Common myeloid progenitor, CD34-positive (primary cell): ENCODE measurements around the gene PRCC.
"Not testable (repeated sequence)": the region's sequence is repeated elsewhere in the genome, so short reads cannot be mapped to it uniquely, and the experiment has no call there.

ENCODE experiments used
- CTCF ChIA-PET: fragments of 350-600 bp; sonication (Branson Sonifier 250); formaldehyde crosslinking; loops from one replicate; lab custom pipeline; 2021; ENCODE audit warnings: antibody characterized with exemption; lab: Charles Lee
- POLR2A ChIA-PET: fragments of 350-600 bp; sonication (Branson Sonifier 250); formaldehyde crosslinking; loops from one replicate; lab custom pipeline; 2021; ENCODE audit warnings: antibody characterized with exemption; lab: Charles Lee
- DNase-seq, 3 donors: peaks; one replicate each; pipeline versions ENCODE4 v3.0.0 to v3.0.0-alpha.2; 2013
- H3K27ac ChIP-seq, 2 experiments: 1 replicate in 1 of 2; 2 replicates in 1 of 2; pipeline ENCODE4 v1.7.0; 2013; ENCODE audit warnings: inconsistent platforms in 2 of 2, low read length in 2 of 2, mild to moderate bottlenecking in 2 of 2, low read depth in 1 of 2, moderate library complexity in 1 of 2; ENCODE audit not compliant: severe bottlenecking in 2 of 2, insufficient read depth in 1 of 2, poor library complexity in 1 of 2
- H3K27me3 ChIP-seq, 5 experiments: replicated peaks in 2 of 5; 1 replicate in 3 of 5; 2 replicates in 2 of 5; pipeline versions ENCODE4 v1.6.1 to v1.7.0; 2013; ENCODE audit warnings: low read length in 4 of 5, mild to moderate bottlenecking in 2 of 5, moderate library complexity in 2 of 5, inconsistent platforms in 1 of 5; ENCODE audit not compliant: insufficient read depth in 5 of 5, control insufficient read depth in 4 of 5
- H3K36me3 ChIP-seq, 4 experiments: 1 replicate in 2 of 4; 2 replicates in 2 of 4; pipeline versions ENCODE4 v1.6.1 to v1.7.0; 2013; ENCODE audit warnings: low read length in 3 of 4, control low read depth in 1 of 4, mild to moderate bottlenecking in 1 of 4; ENCODE audit not compliant: control insufficient read depth in 4 of 4, insufficient read depth in 4 of 4
- H3K4me1 ChIP-seq, 4 experiments: 1 replicate in 3 of 4; 2 replicates in 1 of 4; pipeline versions ENCODE4 v1.6.1 to v1.7.1; 2013; ENCODE audit warnings: low read length in 3 of 4, mild to moderate bottlenecking in 3 of 4, control low read depth in 1 of 4, inconsistent platforms in 1 of 4, moderate library complexity in 1 of 4; ENCODE audit not compliant: control insufficient read depth in 4 of 4, insufficient read depth in 4 of 4; ENCODE audit errors: control extremely low read depth in 1 of 4
- H3K4me3 ChIP-seq, 7 experiments: 1 replicate in 4 of 7; 2 replicates in 3 of 7; pipeline versions ENCODE4 v1.5.1 to v1.7.0; 2013; ENCODE audit warnings: mild to moderate bottlenecking in 7 of 7, low read length in 6 of 7, moderate library complexity in 6 of 7, inconsistent platforms in 2 of 7, low read depth in 2 of 7, control low read depth in 1 of 7; ENCODE audit not compliant: insufficient read depth in 4 of 7, control insufficient read depth in 1 of 7; ENCODE audit errors: extremely low read depth in 1 of 7
- H3K9me3 ChIP-seq, 5 experiments: 1 replicate in 4 of 5; 2 replicates in 1 of 5; pipeline versions ENCODE4 v1.6.1 to v1.7.1; 2013; ENCODE audit warnings: low read length in 4 of 5, mild to moderate bottlenecking in 2 of 5, inconsistent platforms in 1 of 5, low read depth in 1 of 5, moderate library complexity in 1 of 5; ENCODE audit not compliant: control insufficient read depth in 4 of 5, insufficient read depth in 2 of 5; ENCODE audit errors: control extremely low read depth in 1 of 5
- WGBS: methylation state at CpG from one replicate; pipeline ENCODE4 v1.1.5; 2013; ENCODE audit not compliant: insufficient coverage; 5-methylcytosine and 5-hydroxymethylcytosine counted together

The PRCC gene

DNA sequence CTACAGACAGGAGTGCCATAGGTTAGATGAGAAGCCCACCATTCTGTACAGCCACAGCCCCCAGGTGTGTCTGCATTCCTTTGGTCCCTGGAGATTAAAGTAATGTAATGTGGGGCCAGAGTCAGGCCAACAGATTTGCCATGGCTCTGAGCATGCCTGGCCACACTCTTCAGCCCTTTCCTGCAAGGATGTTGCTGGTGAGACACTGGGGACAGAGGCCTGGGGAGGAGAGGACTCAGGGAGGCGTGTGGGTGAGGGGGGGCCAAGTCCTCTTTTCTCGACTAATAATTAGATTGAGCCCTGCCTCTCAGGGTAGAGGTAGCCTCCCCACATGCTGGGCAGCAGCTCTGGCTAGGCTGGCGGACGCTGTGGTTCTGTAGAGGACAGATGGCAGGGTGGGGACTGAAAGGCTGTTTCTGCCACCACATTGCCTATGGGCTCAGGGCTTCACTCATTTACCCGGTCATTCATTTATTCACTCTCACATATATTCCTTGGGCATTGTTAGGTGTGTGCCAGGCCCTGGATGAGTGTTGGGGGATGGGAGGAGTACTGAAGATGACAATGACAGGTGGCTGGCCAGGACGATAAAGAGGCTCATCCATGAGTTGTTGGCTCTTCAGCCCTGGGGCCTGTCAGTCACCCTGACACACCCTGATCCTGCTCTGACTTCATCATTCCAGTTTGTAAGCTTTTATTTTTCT is 7.1 kb upstream of the PRCC start:
- CTCF ChIA-PET = interaction anchor here (1.5 to 2.0 kb wide), 2 partner anchors 10 to 34 kb away, joined by 3 to 8 read pairs; no protein-coding TSS in a partner anchor
- POLR2A ChIA-PET = no interaction called here
- no peaks in the 10 kb centered on the region for H3K9me3 ChIP-seq
- WGBS = 81% methylated on average over 4 of the region's 6 CpGs
- no peak overlapping the region for H3K27ac ChIP-seq
- H3K36me3 ChIP-seq = no peaks in the 10 kb centered on the region
- H3K4me1 ChIP-seq = peaks cover 0 to 6% (median 3%) of the 10 kb centered on the region in 4 experiments
- H3K4me3 ChIP-seq = no peak overlapping the region
- no peaks in the 10 kb centered on the region for H3K27me3 ChIP-seq
- no peak for DNase-seq

DNA sequence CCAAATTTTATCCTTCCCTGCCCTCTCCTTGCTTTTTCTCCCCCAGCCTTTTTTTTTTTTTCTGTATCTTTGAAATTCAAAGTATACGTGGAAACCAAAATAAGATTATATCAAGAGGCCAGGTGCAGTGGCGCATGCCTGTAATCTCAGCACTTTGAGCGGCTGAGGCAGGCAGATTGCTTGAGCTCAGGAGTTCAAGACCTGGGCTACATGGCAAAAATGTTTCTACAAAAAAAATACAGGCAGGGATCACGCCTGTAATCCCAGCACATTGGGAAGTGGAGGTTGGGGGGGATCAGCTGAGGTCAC is 6.6 kb upstream of the PRCC start:
- Histone ChIP-seq H3K27ac (no peak overlapping the region), H3K4me3 (no peak overlapping the region), H3K9me3 (no peaks in the 10 kb centered on the region), H3K4me1 (peaks cover 0 to 3% (median under 1%) of the 10 kb centered on the region in 4 experiments), H3K36me3 (no peaks in the 10 kb centered on the region), H3K27me3 (no peaks in the 10 kb centered on the region)
- WGBS = 100% methylated on average over 2 of the region's 4 CpGs
- ChIA-PET CTCF (interaction anchor here (1.5 to 2.0 kb wide), 2 partner anchors 10 to 35 kb away, joined by 3 to 8 read pairs; no protein-coding TSS in a partner anchor), POLR2A (no interaction called here)
- no peak for DNase-seq

DNA sequence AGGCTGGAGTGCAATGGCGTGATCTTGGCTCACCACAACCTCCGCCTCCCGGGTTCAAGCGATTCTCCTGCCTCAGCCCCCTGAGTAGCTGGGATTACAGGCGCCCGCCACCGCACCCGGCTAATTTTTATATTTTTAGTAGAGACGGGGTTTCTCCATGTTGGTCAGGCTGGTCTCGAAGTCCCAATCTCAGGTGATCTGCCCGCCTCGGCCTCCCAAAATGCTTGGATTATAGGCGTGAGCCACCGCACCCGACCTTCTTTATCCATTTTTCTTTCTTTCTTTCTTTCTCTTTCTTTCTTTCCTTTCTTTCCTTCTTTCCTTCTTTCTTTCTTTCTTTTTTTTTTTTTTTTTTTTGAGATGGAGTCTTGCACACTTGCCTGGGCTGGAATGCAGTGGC is 2.2 kb upstream of the PRCC start:
- CTCF ChIA-PET = interaction anchor here (1.5 kb wide), 1 partner anchor 14 kb away, joined by 5 read pairs; the partner anchor contains the start of gene HDGF
- POLR2A ChIA-PET, H3K9me3 ChIP-seq, H3K27me3 ChIP-seq, H3K4me3 ChIP-seq, DNase-seq, H3K36me3 ChIP-seq, H3K27ac ChIP-seq: not testable (repeated sequence)
- 97% methylated on average over 6 of the region's 15 CpGs for WGBS
- H3K4me1 ChIP-seq = peaks cover 12 to 28% (median 22%) of the 10 kb centered on the region in 4 experiments

DNA sequence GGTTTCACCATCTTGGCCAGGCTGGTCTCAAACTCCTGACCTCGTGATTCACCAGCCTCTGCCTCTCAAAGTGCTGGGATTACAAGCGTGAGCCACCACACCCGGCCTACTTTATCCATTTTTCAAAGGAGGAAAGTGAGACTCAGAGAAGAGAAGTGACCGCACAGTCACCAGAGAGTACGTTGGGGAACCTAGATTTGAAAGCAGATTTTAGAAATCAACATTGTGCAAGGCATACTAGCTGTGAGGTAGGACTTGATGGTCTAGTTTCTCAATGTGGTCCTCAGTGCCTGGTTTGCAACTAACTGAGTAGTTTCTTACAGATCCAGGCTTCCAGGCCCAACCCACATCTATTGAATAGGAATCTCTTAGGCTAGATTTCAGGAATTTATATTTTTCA is 1.7 kb upstream of the PRCC start:
- peak overlapping the region in 1 of 7 experiments; percentile 77 for H3K4me3 ChIP-seq
- ChIA-PET POLR2A (interaction anchor here (2.4 kb wide), 1 partner anchor 14 kb away, joined by 15 read pairs; the partner anchor contains the start of gene HDGF), CTCF (interaction anchor here (1.5 kb wide), 1 partner anchor 14 kb away, joined by 5 read pairs; the partner anchor contains the start of gene HDGF)
- peaks cover 12 to 28% (median 22%) of the 10 kb centered on the region in 4 experiments for H3K4me1 ChIP-seq
- no peak for DNase-seq
- H3K36me3 ChIP-seq = peaks cover 0 to 7% (median 2%) of the 10 kb centered on the region in 4 experiments
- WGBS = 90% methylated on average over 2 of the region's 5 CpGs
- no peaks in the 10 kb centered on the region for H3K9me3 ChIP-seq
- H3K27me3 ChIP-seq = no peaks in the 10 kb centered on the region
- peak overlapping the region in 1 of 2 experiments; percentile 99 for H3K27ac ChIP-seq

DNA sequence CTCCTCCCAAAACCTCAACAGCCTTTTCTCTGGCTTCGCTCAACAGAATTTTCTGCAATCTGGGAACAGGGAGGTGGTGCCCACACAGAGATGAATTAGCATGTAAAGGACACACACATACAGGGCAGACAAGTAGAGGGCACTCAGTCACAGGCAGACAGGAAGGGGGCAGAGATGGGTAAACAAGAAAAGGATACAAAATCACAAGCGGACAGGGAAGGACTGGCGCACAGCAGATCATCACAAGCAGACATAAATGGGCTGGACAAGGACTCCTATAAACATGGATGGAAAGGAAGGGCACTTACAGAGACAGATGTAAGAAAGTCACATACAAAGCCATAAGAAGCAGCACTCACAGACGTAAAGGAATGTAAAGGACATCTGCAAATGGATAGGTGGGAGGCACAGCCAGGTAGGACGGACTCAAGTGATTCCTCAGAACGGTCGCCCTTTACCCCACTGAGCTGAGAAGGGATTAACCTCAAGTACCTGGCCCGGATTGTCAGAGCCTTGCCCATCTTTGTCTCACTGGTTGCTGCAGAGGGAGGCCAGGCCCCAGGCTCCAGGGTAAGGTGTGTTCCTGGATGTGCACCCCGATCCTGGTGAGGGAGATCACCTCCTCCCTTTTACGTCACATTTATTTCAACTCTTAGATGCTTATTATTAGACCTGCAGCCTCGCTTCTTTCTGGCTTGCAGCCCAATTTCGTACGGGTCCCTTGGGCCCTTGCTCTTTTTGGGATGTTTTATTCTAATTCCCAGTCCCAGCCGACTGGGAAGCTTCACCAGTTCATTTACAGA is 836 bp upstream of the PRCC start:
- no peaks in the 10 kb centered on the region for H3K27me3 ChIP-seq
- H3K4me1 ChIP-seq = peaks cover 12 to 34% (median 22%) of the 10 kb centered on the region in 4 experiments
- H3K27ac ChIP-seq = peak overlapping the region; percentile 58 to 99
- H3K4me3 ChIP-seq = peak overlapping the region; percentile 44 to 98 (median 89)
- 11% methylated on average over 11 of the region's 14 CpGs for WGBS
- peaks cover 0 to 14% (median 9%) of the 10 kb centered on the region in 4 experiments for H3K36me3 ChIP-seq
- H3K9me3 ChIP-seq = no peaks in the 10 kb centered on the region
- peak in 1 of 3 donors; percentile 17 for DNase-seq
- ChIA-PET POLR2A (interaction anchor here (0.6 to 2.4 kb wide), 4 partner anchors 14 to 106 kb away, joined by 3 to 15 read pairs (median 6); partner anchors contain the start of genes HDGF, ISG20L2, METTL25B and MRPL24), CTCF (interaction anchor here (1.0 to 3.3 kb wide), 8 partner anchors 10 to 93 kb away, joined by 3 to 18 read pairs (median 4); partner anchors contain the start of genes HDGF, ISG20L2, METTL25B and MRPL24)

DNA sequence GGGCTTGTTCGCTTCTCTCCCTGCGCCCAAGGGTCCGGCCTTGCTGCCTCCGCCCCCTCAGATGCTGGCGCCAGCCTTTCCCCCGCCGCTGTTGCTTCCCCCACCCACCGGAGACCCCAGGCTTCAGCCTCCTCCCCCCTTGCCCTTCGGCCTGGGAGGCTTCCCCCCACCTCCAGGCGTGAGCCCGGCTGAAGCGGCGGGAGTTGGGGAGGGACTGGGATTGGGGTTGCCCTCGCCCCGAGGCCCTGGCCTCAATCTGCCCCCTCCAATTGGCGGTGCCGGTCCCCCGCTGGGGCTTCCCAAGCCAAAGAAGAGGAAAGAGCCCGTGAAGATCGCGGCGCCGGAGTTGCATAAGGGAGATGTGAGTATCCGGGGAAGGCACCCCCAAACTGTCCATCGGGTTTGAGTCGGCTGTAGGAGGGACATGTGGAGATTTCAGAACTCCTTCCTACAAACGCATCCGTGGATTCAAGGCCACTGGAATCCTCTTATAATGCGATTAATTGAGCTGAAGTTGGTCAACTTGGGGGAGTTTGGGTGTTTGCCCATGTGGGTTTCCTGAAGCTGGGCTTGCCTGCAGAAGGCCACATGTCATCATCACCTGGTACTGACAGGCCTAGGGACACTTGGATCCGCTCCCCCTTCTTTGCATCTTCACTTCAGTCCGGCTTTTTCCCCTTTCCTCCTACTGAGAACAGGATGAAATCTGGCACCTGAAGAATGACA is 707 bp downstream of the PRCC start:
- no peaks in the 10 kb centered on the region for H3K27me3 ChIP-seq
- DNase-seq = peak; percentile 40 to 60 (median 45)
- H3K4me1 ChIP-seq = peaks cover 15 to 34% (median 22%) of the 10 kb centered on the region in 4 experiments

More for the DNA sequence above, 707 bp downstream of the PRCC start:
- Histone ChIP-seq H3K36me3 (peaks cover 0 to 26% (median 15%) of the 10 kb centered on the region in 4 experiments), H3K9me3 (no peaks in the 10 kb centered on the region), H3K4me3 (peak overlapping the region; percentile 75 to 98 (median 89)), H3K27ac (peak overlapping the region; percentile 99)
- POLR2A ChIA-PET = interaction anchor here (1.0 to 2.4 kb wide), 4 partner anchors 16 to 39 kb away, joined by 3 to 15 read pairs (median 6); partner anchors contain the start of genes HDGF, ISG20L2, METTL25B and MRPL24
- CTCF ChIA-PET = interaction anchor here (0.6 to 3.3 kb wide), 10 partner anchors 11 to 122 kb away, joined by 3 to 18 read pairs (median 4); partner anchors contain the start of genes ISG20L2, METTL25B and MRPL24
- 1% methylated on average over 11 of the region's 31 CpGs for WGBS
